Spleen (tissue), 11 donors: Measurements from ENCODE around the gene KDM4F. TPM values are rescaled to one million over a fixed set of nuclear protein-coding genes. Genes with fewer than 3 reads are reported as not detected.

Source experiments
- DNase-seq: peaks from one replicate; pipeline ENCODE4 v3.0.0-alpha.2; 2020
- H3K27ac ChIP-seq, 8 donors: fragments of 200-600 bp; sonication (generic) in 7 of 8; 1 replicate in 4 of 8; 2 replicates in 4 of 8; pipeline versions ENCODE4 v1.5.0 to v1.8.0; 2016 to 2021; ENCODE audit warnings: inconsistent platforms in 4 of 8, mild to moderate bottlenecking in 4 of 8, moderate library complexity in 1 of 8
- H3K27me3 ChIP-seq, 7 donors: fragments of 200-600 bp; sonication (generic) in 6 of 7; replicated peaks in 1 of 7; 1 replicate in 4 of 7; 2 replicates in 3 of 7; pipeline versions ENCODE4 v1.5.0 to v1.8.0; 2016 to 2021; ENCODE audit warnings: inconsistent platforms in 3 of 7, mild to moderate bottlenecking in 1 of 7
- H3K36me3 ChIP-seq, 6 donors: fragments of 200-600 bp; sonication (generic) in 5 of 6; 1 replicate in 4 of 6; 2 replicates in 2 of 6; pipeline versions ENCODE4 v1.5.0 to v1.8.0; 2016 to 2021; ENCODE audit warnings: inconsistent platforms in 2 of 6
- H3K4me1 ChIP-seq, 6 donors: fragments of 200-600 bp; sonication (generic) in 5 of 6; 1 replicate in 3 of 6; 2 replicates in 3 of 6; pipeline versions ENCODE4 v1.5.0 to v1.8.0; 2016 to 2021; ENCODE audit warnings: inconsistent platforms in 3 of 6
- H3K4me3 ChIP-seq, 8 donors: fragments of 200-600 bp; sonication (generic) in 7 of 8; 1 replicate in 4 of 8; 2 replicates in 4 of 8; pipeline versions ENCODE4 v1.5.0 to v1.8.0; 2016 to 2021; ENCODE audit warnings: inconsistent platforms in 4 of 8, mild to moderate bottlenecking in 4 of 8, moderate library complexity in 2 of 8
- H3K9me3 ChIP-seq, 8 donors: fragments of 200-600 bp; sonication (generic) in 7 of 8; 1 replicate in 4 of 8; 2 replicates in 4 of 8; pipeline versions ENCODE4 v1.5.0 to v1.8.0; 2016 to 2021; ENCODE audit warnings: inconsistent platforms in 4 of 8
- POLR2A ChIP-seq, 3 donors: fragments of 450-650 bp; IDR thresholded peaks; one replicate each; pipeline ENCODE4 v1.5.1; 2017; ENCODE audit warnings: antibody characterized with exemption in 3 of 3, mild to moderate bottlenecking in 1 of 3
- POLR2AphosphoS5 ChIP-seq, 3 donors: sonication (generic); formaldehyde crosslinking; IDR thresholded peaks; one replicate each; pipeline ENCODE4 v1.5.1; 2017; ENCODE audit warnings: antibody characterized with exemption in 3 of 3
- WGBS, 5 donors: extraction: QIAGEN DNeasy Blood & Tissue Kit in 3 of 5; methylation state at CpG; one replicate each; pipeline versions ENCODE4 v1.1.5 to v1.1.7; 2013 to 2018; 5-methylcytosine and 5-hydroxymethylcytosine counted together
- intact Hi-C: fragments of 100-400 bp; cut with DNase I; formaldehyde crosslinking; loops from one replicate; pipeline ENCODE4 v1.15.0; 2023; ENCODE audit warnings: low total_unique reads
- polyA plus RNA-seq, 3 donors: library from polyadenylated mRNA; stranded (reverse); fragments of 200-250 nt; gene quantifications; one replicate each; pipeline ENCODE4 v1.2.1, GENCODE V29; 2013
- total RNA-seq, 7 donors: library from RNA; depleted of rRNA in 3 of 7; stranded (reverse); fragments of >200 nt in 3 of 7; fragmentation: NEBNext Ultra II Directional in 4 of 7; extraction: Animal tissue kit (Norgen Biotek cat#: 25700) in 4 of 7; gene quantifications; one replicate each; pipeline versions ENCODE4 v1.1.0 to v1.2.1, GENCODE V29; 2016 to 2021
- TF ChIP-seq, protein P1 (sequence below), 11 experiments: fragments of 200-600 bp in 7 of 11; fragments of 450-650 bp in 4 of 11; sonication (generic) in 4 of 11; IDR thresholded peaks in 8 of 11; conservative IDR thresholded peaks in 3 of 11; 1 replicate in 7 of 11; 2 replicates in 4 of 11; pipeline versions ENCODE4 v1.4.0 to v1.8.0; 2016 to 2021; ENCODE audit warnings: antibody characterized with exemption in 11 of 11, inconsistent platforms in 4 of 11, mild to moderate bottlenecking in 1 of 11
- donor health status: healthy with polysubstance abuse.
- donor health status: DM: no; HTN: no; CAD: no; lungs with moderate emphysema.
- donor health status: DM: no; HTN: no; CAD: no.
- donor health status: Bipolar disorder and iron deficiency.
- donor health status: healthy.
- donor health status: DM: no; HTN: no; CAD: no.
- donor health status: DM: yes; HTN: yes; CAD: no.

KDM4F gene
- total and polyA plus RNA-seq, 10 donors: not detected

DNA sequence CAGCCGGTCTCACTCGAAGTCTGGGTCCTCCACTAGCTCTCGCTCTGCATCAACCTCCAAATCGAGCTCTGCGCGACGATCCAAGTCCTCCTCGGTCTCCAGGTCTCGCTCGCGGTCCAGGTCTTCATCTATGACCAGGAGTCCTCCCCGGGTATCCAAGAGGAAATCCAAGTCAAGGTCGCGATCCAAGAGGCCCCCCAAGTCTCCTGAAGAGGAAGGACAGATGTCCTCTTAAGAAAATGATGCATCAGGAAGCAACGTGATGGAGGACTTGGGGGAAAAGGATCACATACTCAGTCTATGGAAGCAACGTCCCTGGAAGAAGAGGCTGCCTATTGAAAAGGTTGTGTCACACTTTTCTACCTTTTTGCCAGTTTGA, 18.6 kb downstream of the KDM4F start:
- 0% methylated on average over 12 to 16 of the region's 16 CpGs for WGBS, 5 donors
- intact Hi-C loops: loop anchor here (10.0 kb wide), 1 partner anchor 93 kb away; the partner anchor contains the start of genes CWC15 and KDM4D
- no peaks in the 10 kb centered on the region for H3K27me3 ChIP-seq
- TF ChIP-seq POLR2AphosphoS5 (IDR thresholded peaks at IDR 0.05) (no peak), POLR2A (IDR thresholded peaks at IDR 0.05) (no peak)
- TF ChIP-seq, protein P1, sequence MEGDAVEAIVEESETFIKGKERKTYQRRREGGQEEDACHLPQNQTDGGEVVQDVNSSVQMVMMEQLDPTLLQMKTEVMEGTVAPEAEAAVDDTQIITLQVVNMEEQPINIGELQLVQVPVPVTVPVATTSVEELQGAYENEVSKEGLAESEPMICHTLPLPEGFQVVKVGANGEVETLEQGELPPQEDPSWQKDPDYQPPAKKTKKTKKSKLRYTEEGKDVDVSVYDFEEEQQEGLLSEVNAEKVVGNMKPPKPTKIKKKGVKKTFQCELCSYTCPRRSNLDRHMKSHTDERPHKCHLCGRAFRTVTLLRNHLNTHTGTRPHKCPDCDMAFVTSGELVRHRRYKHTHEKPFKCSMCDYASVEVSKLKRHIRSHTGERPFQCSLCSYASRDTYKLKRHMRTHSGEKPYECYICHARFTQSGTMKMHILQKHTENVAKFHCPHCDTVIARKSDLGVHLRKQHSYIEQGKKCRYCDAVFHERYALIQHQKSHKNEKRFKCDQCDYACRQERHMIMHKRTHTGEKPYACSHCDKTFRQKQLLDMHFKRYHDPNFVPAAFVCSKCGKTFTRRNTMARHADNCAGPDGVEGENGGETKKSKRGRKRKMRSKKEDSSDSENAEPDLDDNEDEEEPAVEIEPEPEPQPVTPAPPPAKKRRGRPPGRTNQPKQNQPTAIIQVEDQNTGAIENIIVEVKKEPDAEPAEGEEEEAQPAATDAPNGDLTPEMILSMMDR (IDR thresholded peaks at IDR 0.05 in 8 of 11, conservative IDR thresholded peaks at IDR 0.05 in 3 of 11): no peak
- H3K27ac ChIP-seq: peak overlapping the region; percentile 97 to 99 (median 98)
- peak; percentile 87 for DNase-seq
- peak overlapping the region; percentile 63 to 84 (median 70) for H3K4me3 ChIP-seq
- H3K36me3 ChIP-seq: peaks cover 0 to 5% (median 0%) of the 10 kb centered on the region in 6 donors
- peaks cover 14 to 50% (median 35%) of the 10 kb centered on the region in 6 donors for H3K4me1 ChIP-seq
- H3K9me3 ChIP-seq: no peaks in the 10 kb centered on the region

DNA sequence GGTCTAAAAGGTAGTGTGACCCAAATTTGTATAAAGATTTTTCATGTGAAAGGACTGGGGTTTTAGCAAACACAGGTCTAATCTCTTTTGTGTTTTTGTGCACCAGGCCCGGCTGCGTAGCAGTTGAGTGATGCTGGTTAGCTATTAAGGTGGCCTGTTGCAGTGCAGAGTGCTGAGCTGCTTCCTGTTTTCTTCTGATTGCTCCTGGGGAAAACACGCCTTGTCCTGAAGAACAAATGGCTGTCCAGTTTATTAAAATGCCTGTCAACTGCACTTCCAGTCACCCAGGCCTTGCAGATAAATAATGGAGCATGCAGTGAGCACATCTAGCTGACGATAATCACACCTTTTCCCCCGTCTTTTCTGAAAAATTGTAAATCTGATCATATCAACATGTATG, 19.3 kb downstream of the KDM4F start:
- Histone ChIP-seq H3K9me3 (no peaks in the 10 kb centered on the region), H3K36me3 (peaks cover 0 to 5% (median 0%) of the 10 kb centered on the region in 6 donors), H3K27ac (peak overlapping the region; percentile 97 to 99 (median 98)), H3K4me3 (peak overlapping the region; percentile 63 to 84 (median 70)), H3K4me1 (peaks cover 14 to 52% (median 36%) of the 10 kb centered on the region in 6 donors), H3K27me3 (no peaks in the 10 kb centered on the region)
- DNase-seq: peak; percentile 87
- TF ChIP-seq, protein P1 (IDR thresholded peaks at IDR 0.05 in 8 of 11, conservative IDR thresholded peaks at IDR 0.05 in 3 of 11): no peak
- peak in 2 of 3 donors; percentile 58 to 97 for TF ChIP-seq POLR2AphosphoS5 (IDR thresholded peaks at IDR 0.05)
- TF ChIP-seq POLR2A (IDR thresholded peaks at IDR 0.05): peak; percentile 19 to 93 (median 59)
- intact Hi-C loops: loop anchor here (10.0 kb wide), 1 partner anchor 94 kb away; the partner anchor contains the start of genes CWC15 and KDM4D
- 0 to 2% (median 2%) methylated on average over 5 of the region's 5 CpGs for WGBS, 5 donors

DNA sequence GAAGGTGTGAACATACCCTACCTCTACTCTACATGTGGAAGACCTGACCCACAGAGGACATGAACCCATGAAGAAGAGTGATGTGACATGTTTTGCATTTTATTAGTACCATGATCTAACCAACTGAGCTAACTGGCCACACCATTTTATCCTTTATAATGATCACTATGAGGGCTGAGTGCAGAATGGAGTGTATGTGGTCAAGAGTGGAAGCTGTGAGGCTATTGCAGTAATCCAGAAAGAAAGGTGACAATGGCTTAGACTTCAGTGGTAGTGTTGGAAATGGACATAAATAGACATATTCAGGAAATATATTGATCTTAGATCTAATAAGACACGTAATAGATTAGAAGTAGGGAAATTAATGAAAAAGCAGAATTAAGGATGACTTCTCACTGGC, 21.2 kb downstream of the KDM4F start:
- WGBS, 5 donors: 90 to 98% (median 95%) methylated on average over 1 of the region's 1 CpG
- no peaks in the 10 kb centered on the region for H3K9me3 ChIP-seq
- no peaks in the 10 kb centered on the region for H3K27me3 ChIP-seq
- TF ChIP-seq POLR2A (IDR thresholded peaks at IDR 0.05): no peak
- no peak for TF ChIP-seq POLR2AphosphoS5 (IDR thresholded peaks at IDR 0.05)
- TF ChIP-seq, protein P1 (IDR thresholded peaks at IDR 0.05 in 8 of 11, conservative IDR thresholded peaks at IDR 0.05 in 3 of 11): no peak
- no peak for DNase-seq
- H3K36me3 ChIP-seq: peaks cover 0 to 5% (median 0%) of the 10 kb centered on the region in 6 donors
- H3K4me1 ChIP-seq: peaks cover 14 to 71% (median 48%) of the 10 kb centered on the region in 6 donors
- intact Hi-C loops: loop anchor here (10.0 kb wide), 1 partner anchor 694 kb away; no protein-coding TSS in a partner anchor
- H3K4me3 ChIP-seq: no peak overlapping the region
- peak overlapping the region in 1 of 8 donors; percentile 3 for H3K27ac ChIP-seq

DNA sequence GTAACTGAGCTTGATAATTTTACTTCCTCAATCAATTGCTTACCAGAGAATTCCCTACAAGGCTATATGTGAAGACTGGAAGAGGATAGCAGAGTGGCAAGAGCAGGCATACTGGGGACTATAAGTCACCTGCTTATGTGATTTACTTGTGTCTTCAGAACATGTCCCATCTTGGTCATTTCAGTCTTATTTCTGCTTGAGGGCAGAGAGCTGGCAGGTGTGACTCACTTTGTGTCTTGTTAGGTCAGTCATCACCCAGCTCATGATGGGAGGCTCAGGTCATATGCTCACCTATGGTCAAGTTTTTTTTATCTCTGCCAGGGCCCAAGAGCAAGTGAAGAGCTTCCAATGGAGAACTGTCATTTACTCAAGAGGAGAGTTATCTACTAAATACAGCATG, 23.7 kb downstream of the KDM4F start:
- Histone ChIP-seq H3K27me3 (no peaks in the 10 kb centered on the region), H3K27ac (no peak overlapping the region), H3K4me1 (peaks cover 15 to 75% (median 50%) of the 10 kb centered on the region in 6 donors), H3K4me3 (no peak overlapping the region), H3K36me3 (peaks cover 0 to 5% (median 0%) of the 10 kb centered on the region in 6 donors), H3K9me3 (no peaks in the 10 kb centered on the region)
- no peak for TF ChIP-seq POLR2AphosphoS5 (IDR thresholded peaks at IDR 0.05)
- TF ChIP-seq, protein P1 (IDR thresholded peaks at IDR 0.05 in 8 of 11, conservative IDR thresholded peaks at IDR 0.05 in 3 of 11): no peak
- no peak for TF ChIP-seq POLR2A (IDR thresholded peaks at IDR 0.05)
- intact Hi-C loops: loop anchor here (10.0 kb wide), 1 partner anchor 692 kb away; no protein-coding TSS in a partner anchor
- DNase-seq: no peak
